Hepatocyte (in vitro differentiated cells): Measurements from ENCODE around the gene PPP1R9A.

ENCODE experiments used
- EZH2 ChIP-seq: fragments of 200-600 bp; sonication (generic); IDR thresholded peaks from 2 replicates; pipeline ENCODE4 v1.6.1; 2016; ENCODE audit warnings: antibody characterized with exemption, mild to moderate bottlenecking, borderline replicate concordance
- EZH2phosphoT487 ChIP-seq: fragments of 200-600 bp; sonication (generic); IDR thresholded peaks from one replicate; pipeline ENCODE4 v1.6.1; 2018; ENCODE audit warnings: antibody characterized with exemption, mild to moderate bottlenecking, low read depth, moderate library complexity; ENCODE audit not compliant: unreplicated experiment, severe bottlenecking
- TF ChIP-seq, protein P1 (sequence below): fragments of 200-600 bp; sonication (generic); IDR thresholded peaks from 2 replicates; pipeline ENCODE4 v1.5.1; 2016; ENCODE audit warnings: antibody characterized with exemption, mild to moderate bottlenecking; ENCODE audit not compliant: poor library complexity

GRCh38 chr7:95157381-95157780, 250.0 kb downstream of the PPP1R9A start:
- TF ChIP-seq, protein P1, sequence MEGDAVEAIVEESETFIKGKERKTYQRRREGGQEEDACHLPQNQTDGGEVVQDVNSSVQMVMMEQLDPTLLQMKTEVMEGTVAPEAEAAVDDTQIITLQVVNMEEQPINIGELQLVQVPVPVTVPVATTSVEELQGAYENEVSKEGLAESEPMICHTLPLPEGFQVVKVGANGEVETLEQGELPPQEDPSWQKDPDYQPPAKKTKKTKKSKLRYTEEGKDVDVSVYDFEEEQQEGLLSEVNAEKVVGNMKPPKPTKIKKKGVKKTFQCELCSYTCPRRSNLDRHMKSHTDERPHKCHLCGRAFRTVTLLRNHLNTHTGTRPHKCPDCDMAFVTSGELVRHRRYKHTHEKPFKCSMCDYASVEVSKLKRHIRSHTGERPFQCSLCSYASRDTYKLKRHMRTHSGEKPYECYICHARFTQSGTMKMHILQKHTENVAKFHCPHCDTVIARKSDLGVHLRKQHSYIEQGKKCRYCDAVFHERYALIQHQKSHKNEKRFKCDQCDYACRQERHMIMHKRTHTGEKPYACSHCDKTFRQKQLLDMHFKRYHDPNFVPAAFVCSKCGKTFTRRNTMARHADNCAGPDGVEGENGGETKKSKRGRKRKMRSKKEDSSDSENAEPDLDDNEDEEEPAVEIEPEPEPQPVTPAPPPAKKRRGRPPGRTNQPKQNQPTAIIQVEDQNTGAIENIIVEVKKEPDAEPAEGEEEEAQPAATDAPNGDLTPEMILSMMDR: no peak
- TF ChIP-seq EZH2phosphoT487 (no peak), EZH2 (no peak)
